GM19468 (cell line): ENCODE data around the gene SYT15B.
"Not testable (repeated sequence)": the region's sequence is repeated elsewhere in the genome, so short reads cannot be mapped to it uniquely, and the experiment has no call there.

Experiments
- ATAC-seq: cut with Tn5 transposase; IDR thresholded peaks from one replicate; pipeline ENCODE4 v1.9.1; 2021; ENCODE audit warnings: mild to moderate bottlenecking, moderate library complexity, moderate number of reproducible peaks; ENCODE audit not compliant: unreplicated experiment; ENCODE audit errors: extremely low read depth

SYT15B gene

GRCh38 chr10:47740868-47741267 lies 22.5 kb downstream of the SYT15B start:
- peak; percentile 48 for ATAC-seq

GRCh38 chr10:47730911-47731310 lies 32.5 kb downstream of the SYT15B start:
- ATAC-seq: not testable (repeated sequence)

GRCh38 chr10:47725740-47726139 lies 37.7 kb downstream of the SYT15B start:
- not testable (repeated sequence) for ATAC-seq

- ATAC-seq: not testable (repeated sequence)
Measured at GRCh38 chr10:47725047-47725446, 38.3 kb downstream of the SYT15B start.

DNA sequence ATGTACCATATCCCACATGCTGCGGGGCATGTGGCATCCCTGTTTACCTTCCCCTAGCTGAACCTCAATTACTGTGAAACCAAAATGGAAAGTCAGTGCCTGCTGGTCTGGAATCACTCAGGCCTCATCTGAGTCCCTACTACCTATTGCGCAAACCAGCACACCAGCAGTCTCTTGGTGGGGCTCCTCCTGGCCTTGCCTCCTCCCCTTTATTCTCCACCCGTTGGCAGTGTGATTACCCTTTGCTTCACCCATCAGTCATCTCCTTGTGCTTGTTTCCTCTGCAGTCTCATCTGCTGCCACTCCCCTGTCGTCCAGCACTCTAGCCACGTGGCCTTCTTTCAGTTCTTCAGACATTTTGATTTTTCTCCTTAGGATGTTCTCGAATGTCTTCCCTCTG lies 39.3 kb downstream of the SYT15B start:
- ATAC-seq: not testable (repeated sequence)

GRCh38 chr10:47723362-47723761 lies 40.0 kb downstream of the SYT15B start:
- ATAC-seq: not testable (repeated sequence)

GRCh38 chr10:47717011-47717769 lies 46.2 kb downstream of the SYT15B start:
- ATAC-seq: not testable (repeated sequence)
